Vagina (tissue), 2 donors: Measurements from ENCODE around the gene CCSER1. TPM values are rescaled to one million over a fixed set of nuclear protein-coding genes. Genes with fewer than 3 reads are reported as not detected.

Experiments used
- DNase-seq, 2 donors: peaks; one replicate each; pipeline ENCODE4 v3.0.0-alpha.2; 2017; ENCODE audit errors: extremely low spot score in 2 of 2
- H3K27ac ChIP-seq: fragments of 200-600 bp; sonication (generic); one replicate; pipeline ENCODE4 v1.5.1; 2019
- H3K27me3 ChIP-seq: fragments of 200-600 bp; sonication (generic); one replicate; pipeline ENCODE4 v1.5.1; 2019
- H3K36me3 ChIP-seq, 2 donors: fragments of 200-600 bp; sonication (generic); one replicate each; pipeline ENCODE4 v1.5.1; 2017 to 2019
- H3K4me1 ChIP-seq: fragments of 200-600 bp; sonication (generic); one replicate; pipeline ENCODE4 v1.5.1; 2019
- H3K4me3 ChIP-seq, 2 donors: fragments of 200-600 bp; sonication (generic); 1 replicate in 1 of 2; 2 replicates in 1 of 2; pipeline ENCODE4 v1.5.1; 2016 to 2019
- H3K9me3 ChIP-seq: fragments of 200-600 bp; sonication (generic); one replicate; pipeline ENCODE4 v1.5.1; 2019
- POLR2A ChIP-seq, 2 donors: fragments of 450-650 bp; IDR thresholded peaks; one replicate each; pipeline ENCODE4 v1.6.1; 2017; ENCODE audit warnings: antibody characterized with exemption in 2 of 2, mild to moderate bottlenecking in 2 of 2, moderate library complexity in 2 of 2
- POLR2AphosphoS5 ChIP-seq, 2 donors: sonication (generic); formaldehyde crosslinking; IDR thresholded peaks; one replicate each; pipeline ENCODE4 v1.9.0; 2017; ENCODE audit warnings: antibody characterized with exemption in 2 of 2, mild to moderate bottlenecking in 2 of 2, low read depth in 1 of 2; ENCODE audit not compliant: insufficient read depth in 1 of 2
- intact Hi-C: fragments of 100-400 bp; cut with DNase I; formaldehyde crosslinking; loops from one replicate; pipeline ENCODE4 v1.15.1; 2023
- total RNA-seq: library from RNA; depleted of rRNA; stranded (reverse); fragments of >200 nt; gene quantifications from one replicate; pipeline ENCODE4 v1.2.3, GENCODE V29; 2016
- TF ChIP-seq, protein P1 (sequence below), 3 experiments: fragments of 450-650 bp in 2 of 3; fragments of 200-600 bp in 1 of 3; sonication (generic) in 1 of 3; IDR thresholded peaks; one replicate each; pipeline ENCODE4 v1.5.1; 2017 to 2019; ENCODE audit warnings: antibody characterized with exemption in 3 of 3, mild to moderate bottlenecking in 2 of 3, moderate library complexity in 2 of 3

CCSER1 gene
- total RNA-seq, 1 donor from 2014 or later, result 8.1 TPM

GRCh38 chr4:90142081-90142480 lies 14.9 kb downstream of the CCSER1 start:
- intact Hi-C loops, result no loop called here
- no peaks in the 10 kb centered on the region for H3K9me3 ChIP-seq
- DNase-seq, result no peak
- H3K4me3 ChIP-seq, result no peak overlapping the region
- no peak overlapping the region for H3K27ac ChIP-seq
- no peaks in the 10 kb centered on the region for H3K36me3 ChIP-seq
- TF ChIP-seq POLR2A (IDR thresholded peaks at IDR 0.05) (no peak), POLR2AphosphoS5 (IDR thresholded peaks at IDR 0.05; ENCODE audit: insufficient read depth in 1 of 2, low read depth in 1 of 2) (no peak)
- TF ChIP-seq, protein P1, sequence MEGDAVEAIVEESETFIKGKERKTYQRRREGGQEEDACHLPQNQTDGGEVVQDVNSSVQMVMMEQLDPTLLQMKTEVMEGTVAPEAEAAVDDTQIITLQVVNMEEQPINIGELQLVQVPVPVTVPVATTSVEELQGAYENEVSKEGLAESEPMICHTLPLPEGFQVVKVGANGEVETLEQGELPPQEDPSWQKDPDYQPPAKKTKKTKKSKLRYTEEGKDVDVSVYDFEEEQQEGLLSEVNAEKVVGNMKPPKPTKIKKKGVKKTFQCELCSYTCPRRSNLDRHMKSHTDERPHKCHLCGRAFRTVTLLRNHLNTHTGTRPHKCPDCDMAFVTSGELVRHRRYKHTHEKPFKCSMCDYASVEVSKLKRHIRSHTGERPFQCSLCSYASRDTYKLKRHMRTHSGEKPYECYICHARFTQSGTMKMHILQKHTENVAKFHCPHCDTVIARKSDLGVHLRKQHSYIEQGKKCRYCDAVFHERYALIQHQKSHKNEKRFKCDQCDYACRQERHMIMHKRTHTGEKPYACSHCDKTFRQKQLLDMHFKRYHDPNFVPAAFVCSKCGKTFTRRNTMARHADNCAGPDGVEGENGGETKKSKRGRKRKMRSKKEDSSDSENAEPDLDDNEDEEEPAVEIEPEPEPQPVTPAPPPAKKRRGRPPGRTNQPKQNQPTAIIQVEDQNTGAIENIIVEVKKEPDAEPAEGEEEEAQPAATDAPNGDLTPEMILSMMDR (IDR thresholded peaks at IDR 0.05), result no peak
- H3K27me3 ChIP-seq, result no peaks in the 10 kb centered on the region
- no peaks in the 10 kb centered on the region for H3K4me1 ChIP-seq

- H3K4me1 ChIP-seq, result no peaks in the 10 kb centered on the region
- no peaks in the 10 kb centered on the region for H3K9me3 ChIP-seq
- H3K4me3 ChIP-seq, result no peak overlapping the region
These were observed 18.1 kb downstream of the CCSER1 start for GRCh38 chr4:90145319-90145718.

DNA sequence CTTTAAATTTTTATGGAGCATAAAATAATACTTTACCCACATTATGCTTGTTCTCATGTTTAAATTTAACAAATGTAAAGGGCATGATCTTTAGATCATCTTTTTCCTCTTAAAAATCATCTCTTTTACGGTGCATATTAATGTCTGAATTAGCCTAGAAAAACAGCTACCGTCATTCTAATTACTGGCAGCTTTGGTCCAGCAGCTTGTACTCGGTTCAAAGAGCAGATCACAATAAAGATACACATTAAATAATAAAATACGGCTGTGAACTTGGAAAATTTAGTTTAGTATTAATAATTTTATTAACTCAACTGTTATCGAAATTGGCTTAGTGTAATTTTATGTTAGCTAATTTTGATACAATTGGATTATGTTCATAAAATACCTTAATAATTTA lies 19.1 kb downstream of the CCSER1 start:
- DNase-seq, result no peak
- no peaks in the 10 kb centered on the region for H3K36me3 ChIP-seq
- H3K27ac ChIP-seq, result no peak overlapping the region
- intact Hi-C loops, result no loop called here
- TF ChIP-seq, protein P1 (IDR thresholded peaks at IDR 0.05), result no peak
- TF ChIP-seq POLR2AphosphoS5 (IDR thresholded peaks at IDR 0.05; ENCODE audit: insufficient read depth in 1 of 2, low read depth in 1 of 2) (no peak), POLR2A (IDR thresholded peaks at IDR 0.05) (no peak)
- no peaks in the 10 kb centered on the region for H3K9me3 ChIP-seq
- no peaks in the 10 kb centered on the region for H3K4me1 ChIP-seq
- no peak overlapping the region for H3K4me3 ChIP-seq
- no peaks in the 10 kb centered on the region for H3K27me3 ChIP-seq

More at GRCh38 chr4:90145319-90145718, 18.1 kb downstream of the CCSER1 start:
- H3K27ac ChIP-seq, result no peak overlapping the region
- no peak for DNase-seq
- TF ChIP-seq, protein P1 (IDR thresholded peaks at IDR 0.05), result no peak
- TF ChIP-seq POLR2A (IDR thresholded peaks at IDR 0.05), result no peak
- TF ChIP-seq POLR2AphosphoS5 (IDR thresholded peaks at IDR 0.05; ENCODE audit: insufficient read depth in 1 of 2, low read depth in 1 of 2), result no peak
- intact Hi-C loops, result no loop called here
- no peaks in the 10 kb centered on the region for H3K36me3 ChIP-seq
- H3K27me3 ChIP-seq, result no peaks in the 10 kb centered on the region

DNA sequence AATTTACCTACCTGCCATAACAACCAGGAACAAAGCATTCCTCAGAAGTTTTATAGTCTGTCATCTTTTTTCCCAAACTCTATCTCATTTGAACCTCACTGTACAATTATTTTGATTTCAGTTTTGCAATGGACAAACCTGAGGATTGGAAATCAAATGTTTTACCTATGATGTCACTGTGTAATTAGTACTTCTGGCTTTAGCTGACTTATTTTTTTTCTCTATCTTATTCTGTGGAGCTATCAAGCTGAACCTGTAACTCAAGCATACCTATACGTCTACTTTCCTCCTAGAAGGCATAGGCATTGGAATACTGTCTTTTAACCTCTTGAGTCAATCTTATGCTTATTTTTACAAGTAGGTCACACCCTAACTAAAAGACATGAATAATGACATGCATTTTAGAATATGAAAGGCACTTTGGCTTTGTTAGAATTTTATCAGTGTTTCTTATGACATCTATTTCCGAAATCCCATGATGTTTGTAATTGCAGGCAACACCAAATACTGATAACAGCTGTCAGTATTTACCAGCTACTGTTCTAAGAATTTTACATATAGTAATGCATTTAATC lies 21.5 kb downstream of the CCSER1 start:
- Histone ChIP-seq H3K9me3 (no peaks in the 10 kb centered on the region), H3K27ac (no peak overlapping the region), H3K36me3 (no peaks in the 10 kb centered on the region), H3K4me1 (no peaks in the 10 kb centered on the region), H3K27me3 (no peaks in the 10 kb centered on the region), H3K4me3 (no peak overlapping the region)
- intact Hi-C loops, result no loop called here
- TF ChIP-seq POLR2AphosphoS5 (IDR thresholded peaks at IDR 0.05; ENCODE audit: insufficient read depth in 1 of 2, low read depth in 1 of 2) (no peak), POLR2A (IDR thresholded peaks at IDR 0.05) (no peak)
- TF ChIP-seq, protein P1 (IDR thresholded peaks at IDR 0.05), result no peak
- DNase-seq, result no peak

GRCh38 chr4:90152024-90152423 lies 24.8 kb downstream of the CCSER1 start:
- TF ChIP-seq POLR2AphosphoS5 (IDR thresholded peaks at IDR 0.05; ENCODE audit: insufficient read depth in 1 of 2, low read depth in 1 of 2) (no peak), POLR2A (IDR thresholded peaks at IDR 0.05) (no peak)
- TF ChIP-seq, protein P1 (IDR thresholded peaks at IDR 0.05), result no peak
- no peaks in the 10 kb centered on the region for H3K27me3 ChIP-seq
- no peaks in the 10 kb centered on the region for H3K9me3 ChIP-seq
- H3K4me1 ChIP-seq, result no peaks in the 10 kb centered on the region
- intact Hi-C loops, result no loop called here
- H3K36me3 ChIP-seq, result no peaks in the 10 kb centered on the region
- H3K27ac ChIP-seq, result no peak overlapping the region
- H3K4me3 ChIP-seq, result no peak overlapping the region
- no peak for DNase-seq
